ENCODE data around the gene PGAP6. TPM values are rescaled to one million over a fixed set of nuclear protein-coding genes. Genes with fewer than 3 reads are reported as not detected.
"Not testable (repeated sequence)": the region's sequence is repeated elsewhere in the genome, so short reads cannot be mapped to it uniquely, and the experiment has no call there.

The PGAP6 gene
- polyA plus RNA-seq, 4 donors, result 48.1 to 76.6 (median 64.9) TPM

DNA sequence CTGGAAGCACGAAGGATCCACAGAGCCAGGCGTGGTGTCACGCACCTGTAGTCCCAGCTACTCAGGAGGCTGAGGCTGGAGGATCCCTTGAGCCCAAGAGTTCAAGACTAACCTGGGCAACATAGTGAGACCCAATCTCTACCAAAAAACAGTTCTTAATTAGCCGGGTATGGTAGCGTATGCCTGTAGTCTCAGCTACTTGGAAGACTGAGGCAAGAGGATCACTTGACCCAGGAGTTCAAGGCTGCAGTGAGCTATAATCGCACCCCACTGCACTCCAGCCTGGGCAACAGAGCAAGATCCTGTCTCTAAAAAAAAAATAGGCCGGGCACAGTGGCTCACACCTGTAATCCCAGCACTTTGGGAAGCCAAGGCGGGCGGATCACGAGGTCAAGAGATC is 33.3 kb downstream of the PGAP6 start:
- 93 to 97% (median 95%) methylated on average over 7 to 10 of the region's 10 CpGs for WGBS, 3 donors
- not testable (repeated sequence) for DNase-seq

GRCh38 chr16:347203-347602 is 34.6 kb downstream of the PGAP6 start:
- Histone ChIP-seq H3K27me3 (ENCODE audit: control insufficient read depth in 3 of 3, insufficient read depth in 3 of 3, low read length in 3 of 3) (no peaks in the 10 kb centered on the region), H3K9me3 (ENCODE audit: control insufficient read depth in 2 of 2, insufficient read depth in 1 of 2, low read depth in 1 of 2, low read length in 1 of 2) (no peaks in the 10 kb centered on the region), H3K36me3 (ENCODE audit: control insufficient read depth in 3 of 3, insufficient read depth in 2 of 3, low read depth in 1 of 3, low read length in 3 of 3) (peaks cover 0 to 71% (median 2%) of the 10 kb centered on the region in 3 donors), H3K4me3 (ENCODE audit: low read depth in 1 of 3, low read length in 3 of 3) (no peak overlapping the region), H3K4me1 (ENCODE audit: control insufficient read depth in 3 of 3, insufficient read depth in 2 of 3, low read depth in 1 of 3, low read length in 2 of 3) (peaks cover 0 to 7% (median 0%) of the 10 kb centered on the region in 3 donors), H3K27ac (ENCODE audit: low read depth in 1 of 3, low read length in 2 of 3) (no peak overlapping the region)
- no peak for FAIRE-seq
- 97% methylated on average over 6 of the region's 6 CpGs for WGBS, 3 donors
- no peak for DNase-seq

More for the DNA sequence above, 33.3 kb downstream of the PGAP6 start:
- H3K9me3 ChIP-seq (ENCODE audit: control insufficient read depth in 2 of 2, insufficient read depth in 1 of 2, low read depth in 1 of 2, low read length in 1 of 2); FAIRE-seq; H3K27ac ChIP-seq (ENCODE audit: low read depth in 1 of 3, low read length in 2 of 3); H3K27me3 ChIP-seq (ENCODE audit: control insufficient read depth in 3 of 3, insufficient read depth in 3 of 3, low read length in 3 of 3); H3K4me3 ChIP-seq (ENCODE audit: low read depth in 1 of 3, low read length in 3 of 3): not testable (repeated sequence)
- H3K4me1 ChIP-seq (ENCODE audit: control insufficient read depth in 3 of 3, insufficient read depth in 2 of 3, low read depth in 1 of 3, low read length in 2 of 3), result peaks cover 0 to 11% (median 0%) of the 10 kb centered on the region in 3 donors
- peaks cover 0 to 58% (median 2%) of the 10 kb centered on the region in 3 donors for H3K36me3 ChIP-seq (ENCODE audit: control insufficient read depth in 3 of 3, insufficient read depth in 2 of 3, low read depth in 1 of 3, low read length in 3 of 3)

- 89 to 93% (median 91%) methylated on average over 15 of the region's 15 CpGs for WGBS, 3 donors
- no peaks in the 10 kb centered on the region for H3K9me3 ChIP-seq (ENCODE audit: control insufficient read depth in 2 of 2, insufficient read depth in 1 of 2, low read depth in 1 of 2, low read length in 1 of 2)
- H3K4me1 ChIP-seq (ENCODE audit: control insufficient read depth in 3 of 3, insufficient read depth in 2 of 3, low read depth in 1 of 3, low read length in 2 of 3), result peaks cover 0 to 7% (median 0%) of the 10 kb centered on the region in 3 donors
- H3K4me3 ChIP-seq (ENCODE audit: low read depth in 1 of 3, low read length in 3 of 3), result no peak overlapping the region
- peaks cover 0 to 74% (median 2%) of the 10 kb centered on the region in 3 donors for H3K36me3 ChIP-seq (ENCODE audit: control insufficient read depth in 3 of 3, insufficient read depth in 2 of 3, low read depth in 1 of 3, low read length in 3 of 3)
- H3K27me3 ChIP-seq (ENCODE audit: control insufficient read depth in 3 of 3, insufficient read depth in 3 of 3, low read length in 3 of 3), result no peaks in the 10 kb centered on the region
- no peak for FAIRE-seq
- H3K27ac ChIP-seq (ENCODE audit: low read depth in 1 of 3, low read length in 2 of 3), result no peak overlapping the region
- DNase-seq, result no peak
Measured at GRCh38 chr16:346587-346986, 35.2 kb downstream of the PGAP6 start.

DNA sequence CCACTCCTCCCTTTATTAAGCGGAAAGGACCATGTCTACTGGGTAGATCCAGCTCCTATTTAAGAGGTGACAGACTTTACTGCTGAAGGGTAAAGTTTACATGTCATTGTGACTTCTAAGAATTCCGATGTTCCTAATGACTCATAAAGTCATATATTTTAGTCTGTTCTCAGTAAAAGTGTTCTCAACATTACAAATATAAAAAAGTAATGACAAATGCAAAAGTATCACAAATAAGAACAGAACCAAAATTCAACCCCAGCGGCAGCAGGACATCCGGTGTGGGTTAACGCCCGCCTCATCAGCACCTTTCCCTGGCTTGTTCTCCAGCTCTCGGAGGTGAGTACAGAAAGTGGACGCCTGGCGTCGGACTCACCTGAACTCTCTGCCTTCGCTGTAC is 36.0 kb downstream of the PGAP6 start:
- H3K36me3 ChIP-seq (ENCODE audit: control insufficient read depth in 3 of 3, insufficient read depth in 2 of 3, low read depth in 1 of 3, low read length in 3 of 3), result peaks cover 0 to 74% (median 2%) of the 10 kb centered on the region in 3 donors
- no peaks in the 10 kb centered on the region for H3K27me3 ChIP-seq (ENCODE audit: control insufficient read depth in 3 of 3, insufficient read depth in 3 of 3, low read length in 3 of 3)
- H3K27ac ChIP-seq (ENCODE audit: low read depth in 1 of 3, low read length in 2 of 3), result no peak overlapping the region
- DNase-seq (no peak), FAIRE-seq (no peak)
- no peak overlapping the region for H3K4me3 ChIP-seq (ENCODE audit: low read depth in 1 of 3, low read length in 3 of 3)
- no peaks in the 10 kb centered on the region for H3K9me3 ChIP-seq (ENCODE audit: control insufficient read depth in 2 of 2, insufficient read depth in 1 of 2, low read depth in 1 of 2, low read length in 1 of 2)
- H3K4me1 ChIP-seq (ENCODE audit: control insufficient read depth in 3 of 3, insufficient read depth in 2 of 3, low read depth in 1 of 3, low read length in 2 of 3), result peaks cover 0 to 1% (median under 1%) of the 10 kb centered on the region in 3 donors
- WGBS, 3 donors, result 70 to 86% (median 85%) methylated on average over 11 of the region's 11 CpGs

GRCh38 chr16:342455-343213 is 39.1 kb downstream of the PGAP6 start:
- DNase-seq, result no peak
- Histone ChIP-seq H3K27me3 (ENCODE audit: control insufficient read depth in 3 of 3, insufficient read depth in 3 of 3, low read length in 3 of 3) (no peaks in the 10 kb centered on the region), H3K9me3 (ENCODE audit: control insufficient read depth in 2 of 2, insufficient read depth in 1 of 2, low read depth in 1 of 2, low read length in 1 of 2) (no peaks in the 10 kb centered on the region), H3K27ac (ENCODE audit: low read depth in 1 of 3, low read length in 2 of 3) (no peak overlapping the region), H3K4me3 (ENCODE audit: low read depth in 1 of 3, low read length in 3 of 3) (no peak overlapping the region), H3K36me3 (ENCODE audit: control insufficient read depth in 3 of 3, insufficient read depth in 2 of 3, low read depth in 1 of 3, low read length in 3 of 3) (peaks cover 0 to 74% (median 2%) of the 10 kb centered on the region in 3 donors), H3K4me1 (ENCODE audit: control insufficient read depth in 3 of 3, insufficient read depth in 2 of 3, low read depth in 1 of 3, low read length in 2 of 3) (peaks cover 0 to 25% (median 5%) of the 10 kb centered on the region in 3 donors)
- FAIRE-seq, result no peak
- 86 to 91% (median 86%) methylated on average over 18 of the region's 18 CpGs for WGBS, 3 donors

DNA sequence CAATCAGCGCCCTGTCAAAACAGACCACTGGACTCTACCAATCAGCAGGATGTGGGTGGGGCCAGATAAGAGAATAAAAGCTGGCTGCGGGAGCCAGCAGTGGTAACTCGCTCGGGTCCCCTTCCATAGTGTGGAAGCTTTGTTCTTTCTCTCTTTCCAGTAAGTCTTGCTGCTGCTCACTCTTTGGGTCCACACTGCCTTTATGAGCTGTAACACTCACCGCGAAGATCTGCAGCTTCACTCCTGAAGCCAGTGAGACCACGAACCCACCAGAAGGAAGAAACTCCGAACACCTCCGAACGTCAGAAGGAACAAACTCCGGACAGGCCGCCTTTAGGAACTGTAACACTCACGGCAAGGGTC is 39.8 kb downstream of the PGAP6 start:
- not testable (repeated sequence) for H3K9me3 ChIP-seq (ENCODE audit: control insufficient read depth in 2 of 2, insufficient read depth in 1 of 2, low read depth in 1 of 2, low read length in 1 of 2); DNase-seq; FAIRE-seq; H3K27ac ChIP-seq (ENCODE audit: low read depth in 1 of 3, low read length in 2 of 3); H3K4me3 ChIP-seq (ENCODE audit: low read depth in 1 of 3, low read length in 3 of 3); H3K27me3 ChIP-seq (ENCODE audit: control insufficient read depth in 3 of 3, insufficient read depth in 3 of 3, low read length in 3 of 3)
- Histone ChIP-seq H3K4me1 (ENCODE audit: control insufficient read depth in 3 of 3, insufficient read depth in 2 of 3, low read depth in 1 of 3, low read length in 2 of 3) (peaks cover 0 to 25% (median 5%) of the 10 kb centered on the region in 3 donors), H3K36me3 (ENCODE audit: control insufficient read depth in 3 of 3, insufficient read depth in 2 of 3, low read depth in 1 of 3, low read length in 3 of 3) (peaks cover 0 to 70% (median 0%) of the 10 kb centered on the region in 3 donors)
- 84 to 90% (median 87%) methylated on average over 10 to 13 of the region's 13 CpGs for WGBS, 3 donors

- H3K27ac ChIP-seq (ENCODE audit: low read depth in 1 of 3, low read length in 2 of 3); FAIRE-seq; DNase-seq; H3K9me3 ChIP-seq (ENCODE audit: control insufficient read depth in 2 of 2, insufficient read depth in 1 of 2, low read depth in 1 of 2, low read length in 1 of 2); H3K27me3 ChIP-seq (ENCODE audit: control insufficient read depth in 3 of 3, insufficient read depth in 3 of 3, low read length in 3 of 3); H3K4me3 ChIP-seq (ENCODE audit: low read depth in 1 of 3, low read length in 3 of 3): not testable (repeated sequence)
- 96 to 97% (median 97%) methylated on average over 38 to 46 of the region's 47 CpGs for WGBS, 3 donors
- Histone ChIP-seq H3K4me1 (ENCODE audit: control insufficient read depth in 3 of 3, insufficient read depth in 2 of 3, low read depth in 1 of 3, low read length in 2 of 3) (peaks cover 0 to 25% (median 5%) of the 10 kb centered on the region in 3 donors), H3K36me3 (ENCODE audit: control insufficient read depth in 3 of 3, insufficient read depth in 2 of 3, low read depth in 1 of 3, low read length in 3 of 3) (peaks cover 0 to 65% (median 0%) of the 10 kb centered on the region in 3 donors)
Measured at GRCh38 chr16:341095-341973, 40.4 kb downstream of the PGAP6 start.

- H3K36me3 ChIP-seq (ENCODE audit: control insufficient read depth in 3 of 3, insufficient read depth in 2 of 3, low read depth in 1 of 3, low read length in 3 of 3), result peaks cover 0 to 62% (median 0%) of the 10 kb centered on the region in 3 donors
- no peak overlapping the region for H3K4me3 ChIP-seq (ENCODE audit: low read depth in 1 of 3, low read length in 3 of 3)
- DNase-seq, result no peak
- H3K27me3 ChIP-seq (ENCODE audit: control insufficient read depth in 3 of 3, insufficient read depth in 3 of 3, low read length in 3 of 3), result no peaks in the 10 kb centered on the region
- WGBS, 3 donors, result 85 to 89% (median 85%) methylated on average over 23 of the region's 23 CpGs
- FAIRE-seq, result no peak
- H3K27ac ChIP-seq (ENCODE audit: low read depth in 1 of 3, low read length in 2 of 3), result peak overlapping the region in 1 of 3 donors; percentile 74
- no peaks in the 10 kb centered on the region for H3K9me3 ChIP-seq (ENCODE audit: control insufficient read depth in 2 of 2, insufficient read depth in 1 of 2, low read depth in 1 of 2, low read length in 1 of 2)
- peaks cover 0 to 26% (median 5%) of the 10 kb centered on the region in 3 donors for H3K4me1 ChIP-seq (ENCODE audit: control insufficient read depth in 3 of 3, insufficient read depth in 2 of 3, low read depth in 1 of 3, low read length in 2 of 3)
Measured at GRCh38 chr16:340370-341091, 41.2 kb downstream of the PGAP6 start.

All from small intestine (tissue), 7 donors.